Ovary (tissue), 3 donors: Measurements from ENCODE around the gene FOXP1.

Experiments
- POLR2A ChIP-seq: fragments of 450-650 bp; IDR thresholded peaks from one replicate; pipeline ENCODE4 v1.6.1; 2017; ENCODE audit warnings: antibody characterized with exemption, mild to moderate bottlenecking, moderate library complexity
- TF ChIP-seq, protein P1 (sequence below), 3 donors: fragments of 450-650 bp in 2 of 3; fragments of 200-600 bp in 1 of 3; IDR thresholded peaks; one replicate each; pipeline versions ENCODE4 v1.5.1 to v1.8.0; 2016 to 2022; ENCODE audit warnings: antibody characterized with exemption in 3 of 3, mild to moderate bottlenecking in 1 of 3
- donor health status: DM: no; HTN: no; CAD: no.

GRCh38 chr3:71384388-71384787, 199.1 kb downstream of the FOXP1 start:
- TF ChIP-seq, protein P1, sequence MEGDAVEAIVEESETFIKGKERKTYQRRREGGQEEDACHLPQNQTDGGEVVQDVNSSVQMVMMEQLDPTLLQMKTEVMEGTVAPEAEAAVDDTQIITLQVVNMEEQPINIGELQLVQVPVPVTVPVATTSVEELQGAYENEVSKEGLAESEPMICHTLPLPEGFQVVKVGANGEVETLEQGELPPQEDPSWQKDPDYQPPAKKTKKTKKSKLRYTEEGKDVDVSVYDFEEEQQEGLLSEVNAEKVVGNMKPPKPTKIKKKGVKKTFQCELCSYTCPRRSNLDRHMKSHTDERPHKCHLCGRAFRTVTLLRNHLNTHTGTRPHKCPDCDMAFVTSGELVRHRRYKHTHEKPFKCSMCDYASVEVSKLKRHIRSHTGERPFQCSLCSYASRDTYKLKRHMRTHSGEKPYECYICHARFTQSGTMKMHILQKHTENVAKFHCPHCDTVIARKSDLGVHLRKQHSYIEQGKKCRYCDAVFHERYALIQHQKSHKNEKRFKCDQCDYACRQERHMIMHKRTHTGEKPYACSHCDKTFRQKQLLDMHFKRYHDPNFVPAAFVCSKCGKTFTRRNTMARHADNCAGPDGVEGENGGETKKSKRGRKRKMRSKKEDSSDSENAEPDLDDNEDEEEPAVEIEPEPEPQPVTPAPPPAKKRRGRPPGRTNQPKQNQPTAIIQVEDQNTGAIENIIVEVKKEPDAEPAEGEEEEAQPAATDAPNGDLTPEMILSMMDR (IDR thresholded peaks at IDR 0.05), result no peak
- no peak for TF ChIP-seq POLR2A
